Neutrophil (primary cell): ENCODE results near the gene TNS3.

ENCODE experiments used
- H3K27ac ChIP-seq: fragments of 200-600 bp; sonication (generic); 2 replicates; pipeline ENCODE4 v1.5.1; 2016; ENCODE audit warnings: mild to moderate bottlenecking, moderate library complexity
- H3K27me3 ChIP-seq: fragments of 200-600 bp; sonication (generic); 2 replicates; pipeline ENCODE4 v1.6.0; 2016; ENCODE audit warnings: mild to moderate bottlenecking
- H3K36me3 ChIP-seq: fragments of 200-600 bp; sonication (generic); 2 replicates; pipeline ENCODE4 v1.5.1; 2017
- H3K4me1 ChIP-seq, 2 experiments: fragments of 200-600 bp in 1 of 2; sonication (generic) in 1 of 2; 1 replicate in 1 of 2; 2 replicates in 1 of 2; pipeline versions ENCODE4 v1.5.1 to v1.6.1; 2013 to 2016; ENCODE audit warnings: low read depth in 1 of 2, low read length in 1 of 2, mild to moderate bottlenecking in 1 of 2, moderate library complexity in 1 of 2; ENCODE audit not compliant: control insufficient read depth in 1 of 2, insufficient read depth in 1 of 2
- H3K4me3 ChIP-seq, 2 experiments: fragments of 200-600 bp in 1 of 2; sonication (generic) in 1 of 2; 1 replicate in 1 of 2; 2 replicates in 1 of 2; pipeline ENCODE4 v1.5.1; 2013 to 2016; ENCODE audit warnings: low read depth in 1 of 2, low read length in 1 of 2, mild to moderate bottlenecking in 1 of 2, moderate library complexity in 1 of 2
- H3K9me3 ChIP-seq: fragments of 200-600 bp; sonication (generic); 2 replicates; pipeline ENCODE4 v1.5.1; 2016
- CTCF ChIP-seq: fragments of 200-600 bp; sonication (generic); IDR thresholded peaks from 2 replicates; pipeline ENCODE4 v1.5.1; 2016; ENCODE audit warnings: antibody characterized with exemption

TNS3 gene

DNA sequence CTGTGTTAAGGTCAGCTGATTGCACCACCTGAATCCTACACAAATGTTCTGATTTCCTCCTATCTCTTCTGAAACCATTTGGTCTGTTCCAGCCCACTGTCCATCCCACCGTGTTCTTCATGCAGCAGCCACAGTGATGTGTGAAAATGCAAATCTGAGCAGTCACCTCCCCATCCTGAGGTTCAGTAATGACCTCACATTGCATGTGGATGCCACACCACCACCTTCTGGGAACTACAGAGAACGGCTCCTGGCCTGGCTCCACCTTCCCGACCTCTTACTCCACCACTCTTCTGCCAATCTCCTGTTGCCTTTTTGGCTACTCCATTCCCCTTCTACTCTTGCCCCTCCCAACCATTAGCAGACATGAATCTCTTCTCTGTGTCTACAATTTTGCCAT is 244.4 kb downstream of the TNS3 start:
- H3K27ac ChIP-seq: no peak overlapping the region
- H3K9me3 ChIP-seq: no peaks in the 10 kb centered on the region
- H3K4me3 ChIP-seq: no peak overlapping the region
- H3K36me3 ChIP-seq: no peaks in the 10 kb centered on the region
- H3K4me1 ChIP-seq: no peaks in the 10 kb centered on the region
- TF ChIP-seq CTCF: no peak
- no peaks in the 10 kb centered on the region for H3K27me3 ChIP-seq

DNA sequence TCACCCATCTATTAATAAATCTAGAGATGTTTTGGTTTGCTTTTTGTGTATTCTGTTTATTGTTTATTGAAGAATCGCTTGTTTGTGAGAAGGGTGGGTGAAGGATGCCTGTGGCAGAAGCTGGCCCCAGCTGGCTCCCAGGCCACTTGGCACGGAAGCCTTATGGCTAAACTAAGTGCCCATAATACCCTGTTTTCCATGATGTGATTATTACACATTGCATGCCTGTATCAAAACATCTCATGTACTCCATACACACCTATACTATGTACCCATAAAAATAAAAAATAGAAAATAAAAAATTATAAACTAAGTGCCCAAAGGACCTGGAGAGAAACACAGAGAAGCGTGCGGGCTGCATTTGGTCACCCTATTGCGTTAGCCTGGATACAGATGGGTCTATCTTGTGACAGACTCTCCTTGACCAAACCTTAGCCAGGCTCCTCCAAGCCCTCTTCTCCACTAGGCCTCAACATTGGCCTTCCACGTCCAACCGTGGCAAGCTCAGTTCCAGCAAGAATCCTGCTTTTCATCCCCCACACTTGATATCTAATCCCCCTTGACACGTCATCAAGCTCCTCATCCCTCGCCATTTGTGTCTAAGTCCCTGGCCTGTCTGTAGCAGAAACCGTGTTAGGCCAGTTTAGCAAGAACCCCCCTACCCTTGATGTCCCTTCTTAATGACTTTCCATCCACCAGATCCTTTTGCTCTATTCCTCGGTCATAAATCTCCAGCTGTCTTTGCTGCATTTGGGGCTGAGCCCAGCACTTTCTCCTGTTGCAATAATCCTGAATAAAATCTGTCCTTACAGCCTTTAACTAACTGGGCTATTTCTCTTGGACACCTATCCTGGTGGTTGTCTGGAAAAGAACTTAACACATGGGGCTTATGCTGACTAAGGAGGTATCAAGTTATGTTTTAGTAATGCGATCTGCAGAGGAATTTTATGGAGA is 245.2 kb downstream of the TNS3 start:
- Histone ChIP-seq H3K27ac (no peak overlapping the region), H3K27me3 (no peaks in the 10 kb centered on the region), H3K36me3 (no peaks in the 10 kb centered on the region), H3K9me3 (no peaks in the 10 kb centered on the region), H3K4me3 (no peak overlapping the region), H3K4me1 (no peaks in the 10 kb centered on the region)
- no peak for TF ChIP-seq CTCF

DNA sequence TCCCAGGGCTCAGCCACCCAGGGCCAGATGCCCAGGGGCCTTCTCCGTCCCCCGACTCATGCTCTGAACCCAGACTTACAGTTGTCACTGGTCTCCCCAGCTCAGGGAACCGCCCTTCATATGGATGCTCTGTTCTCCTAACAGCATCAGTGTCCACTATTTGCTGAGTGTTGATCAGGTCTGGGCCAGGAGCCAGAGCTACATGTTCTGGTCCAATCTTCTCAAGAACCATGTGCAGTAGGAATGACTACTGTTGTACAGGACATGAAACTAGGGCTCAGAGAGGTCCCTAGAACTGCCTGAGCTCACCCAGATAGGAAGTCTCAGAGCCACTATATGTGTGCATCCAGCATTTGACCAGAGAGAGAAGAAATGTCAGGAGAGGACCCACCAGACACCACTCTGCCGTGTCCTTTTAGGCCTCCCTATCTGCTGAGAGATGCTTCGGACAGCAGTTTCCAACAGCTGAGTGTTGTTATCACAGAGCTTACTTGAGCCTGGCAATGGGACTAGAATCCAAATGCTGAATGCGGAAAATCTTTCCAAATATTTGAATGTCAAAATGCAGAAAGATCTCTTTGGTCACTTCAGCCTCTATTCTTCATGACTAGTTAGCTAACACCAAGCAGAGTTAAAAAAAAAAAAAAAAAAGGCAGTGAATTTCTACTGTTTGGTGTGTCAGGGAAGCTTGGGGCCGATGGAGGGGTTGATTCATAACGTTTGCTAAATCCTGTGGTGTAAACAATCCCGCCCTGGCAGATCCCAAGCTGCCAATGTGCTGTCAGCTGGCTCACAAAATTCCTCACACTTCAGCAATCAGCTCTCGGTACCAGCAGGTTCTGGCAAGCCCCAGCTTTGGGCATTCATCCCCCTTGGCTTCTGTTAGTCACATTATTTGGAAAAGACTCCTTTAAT is 246.1 kb downstream of the TNS3 start:
- no peak overlapping the region for H3K27ac ChIP-seq
- no peak for TF ChIP-seq CTCF
- H3K4me1 ChIP-seq: no peaks in the 10 kb centered on the region
- H3K4me3 ChIP-seq: no peak overlapping the region
- H3K36me3 ChIP-seq: no peaks in the 10 kb centered on the region
- no peaks in the 10 kb centered on the region for H3K9me3 ChIP-seq
- H3K27me3 ChIP-seq: no peaks in the 10 kb centered on the region

- Histone ChIP-seq H3K27ac (no peak overlapping the region), H3K36me3 (no peaks in the 10 kb centered on the region), H3K27me3 (no peaks in the 10 kb centered on the region), H3K9me3 (no peaks in the 10 kb centered on the region), H3K4me1 (no peaks in the 10 kb centered on the region), H3K4me3 (no peak overlapping the region)
- no peak for TF ChIP-seq CTCF
Observed at GRCh38 chr7:47335071-47335470, 246.8 kb downstream of the TNS3 start.

GRCh38 chr7:47333959-47334358 is 248.0 kb downstream of the TNS3 start:
- Histone ChIP-seq H3K4me1 (no peaks in the 10 kb centered on the region), H3K27me3 (no peaks in the 10 kb centered on the region), H3K27ac (no peak overlapping the region), H3K4me3 (no peak overlapping the region), H3K36me3 (no peaks in the 10 kb centered on the region), H3K9me3 (no peaks in the 10 kb centered on the region)
- TF ChIP-seq CTCF: no peak
